ENCODE results near the gene SH3PXD2A. TPM values are rescaled to one million over a fixed set of nuclear protein-coding genes. Genes with fewer than 3 reads are reported as not detected.

Gene SH3PXD2A
- total RNA-seq, 1 experiment from 2014 or later: 4.5 TPM

GRCh38 chr10:103603382-103603781 is 252.0 kb downstream of the SH3PXD2A start:
- Histone ChIP-seq H2AFZ (ENCODE audit: low read length) (no peak overlapping the region), H2BK5ac (ENCODE audit: insufficient read length, low read length) (no peak overlapping the region), H3K4me2 (ENCODE audit: insufficient read depth, insufficient read length, low read length) (no peak overlapping the region), H3K18ac (ENCODE audit: insufficient read length, low read depth, low read length) (no peak overlapping the region), H3T11ph (ENCODE audit: low read length) (no peak overlapping the region), H3K27ac (ENCODE audit: insufficient read length, low read depth, low read length) (no peak overlapping the region), H2BK20ac (ENCODE audit: low read depth, low read length, poor library complexity, severe bottlenecking) (no peak overlapping the region), H3K9me3 (ENCODE audit: control insufficient read depth, low read depth, low read length) (no peaks in the 10 kb centered on the region), H3K79me1 (ENCODE audit: insufficient read depth, low read depth, low read length, poor library complexity, severe bottlenecking) (no peaks in the 10 kb centered on the region), H3K14ac (ENCODE audit: insufficient read depth, low read length) (no peak overlapping the region), H3K27me3 (ENCODE audit: insufficient read depth, low read length) (no peaks in the 10 kb centered on the region), H3K23ac (ENCODE audit: insufficient read length, low read depth, low read length) (no peak overlapping the region), H2BK120ac (ENCODE audit: low read depth, low read length, poor library complexity, severe bottlenecking) (no peak overlapping the region), H4K20me1 (ENCODE audit: control insufficient read depth, insufficient read depth, insufficient read length) (no peaks in the 10 kb centered on the region), H3K9ac (ENCODE audit: extremely low read depth, insufficient read length, low read length) (no peak overlapping the region), H2BK12ac (ENCODE audit: insufficient read length, low read depth, low read length) (no peak overlapping the region), H4K91ac (ENCODE audit: insufficient read length, low read depth, low read length) (no peak overlapping the region), H2BK15ac (ENCODE audit: low read depth, low read length) (no peak overlapping the region), H3K4ac (ENCODE audit: low read depth, low read length) (no peak overlapping the region), H3K79me2 (ENCODE audit: insufficient read depth, low read length) (no peaks in the 10 kb centered on the region), H4K5ac (ENCODE audit: insufficient read length, low read depth, low read length) (no peak overlapping the region), H3K23me2 (ENCODE audit: insufficient read length, low read depth, low read length, poor library complexity, severe bottlenecking) (no peaks in the 10 kb centered on the region), H2AK5ac (ENCODE audit: insufficient read length, low read length) (no peak overlapping the region), H3K4me1 (ENCODE audit: insufficient read depth, low read length) (no peaks in the 10 kb centered on the region), H3K56ac (ENCODE audit: insufficient read length, low read depth, low read length) (no peak overlapping the region), H4K8ac (replicated peaks; ENCODE audit: insufficient read length, low read depth, low read length) (no peak overlapping the region)
- no CpG with 5 or more reads among the region's 23 CpGs for WGBS (ENCODE audit: extremely low coverage, insufficient read length, low lambda C conversion rate)
- H3K27me3 Mint-ChIP-seq (ENCODE audit: low read depth): no peaks in the 10 kb centered on the region
- peaks cover 5 to 18% of the 10 kb centered on the region in 2 experiments for H3K9me3 Mint-ChIP-seq
- peaks cover 6 to 25% (median 8%) of the 10 kb centered on the region in 3 experiments for H3K36me3 Mint-ChIP-seq (ENCODE audit: insufficient read depth in 1 of 3, low read depth in 3 of 3)
- H3K27ac Mint-ChIP-seq: no peak overlapping the region
- DNase-seq: no peak
- TF ChIP-seq CTCF (conservative IDR thresholded peaks at IDR 0.05): no peak
- H3K4me3 Mint-ChIP-seq: no peak overlapping the region
- H3K4me1 Mint-ChIP-seq: peaks cover 5 to 8% of the 10 kb centered on the region in 2 experiments

All from H9 (cell line).